GM19468 (cell line): ENCODE data around the gene OR10AD1.

Experiments used
- ATAC-seq: cut with Tn5 transposase; IDR thresholded peaks from one replicate; pipeline ENCODE4 v1.9.1; 2021; ENCODE audit warnings: mild to moderate bottlenecking, moderate library complexity, moderate number of reproducible peaks; ENCODE audit not compliant: unreplicated experiment; ENCODE audit errors: extremely low read depth

The OR10AD1 gene

DNA sequence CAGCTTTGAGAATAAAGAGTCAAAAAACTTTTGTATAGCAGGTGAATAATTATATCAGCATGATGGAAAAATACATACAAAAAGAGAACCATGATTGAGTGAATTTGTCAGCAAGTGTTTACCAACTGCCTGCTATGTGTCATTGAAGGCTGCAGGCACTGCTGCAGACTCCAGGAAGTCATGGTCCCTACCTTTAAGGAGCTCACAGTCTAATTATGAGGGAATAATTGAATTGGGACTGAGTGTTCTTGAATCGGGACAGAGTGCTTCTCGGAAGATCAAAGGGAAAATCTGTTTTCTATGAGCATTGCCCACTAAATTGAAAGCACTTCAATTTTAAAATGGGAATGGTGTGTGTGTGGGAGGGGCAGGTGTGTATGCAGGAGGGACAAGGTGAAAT lies 9.5 kb downstream of the OR10AD1 start:
- ATAC-seq, result no peak

DNA sequence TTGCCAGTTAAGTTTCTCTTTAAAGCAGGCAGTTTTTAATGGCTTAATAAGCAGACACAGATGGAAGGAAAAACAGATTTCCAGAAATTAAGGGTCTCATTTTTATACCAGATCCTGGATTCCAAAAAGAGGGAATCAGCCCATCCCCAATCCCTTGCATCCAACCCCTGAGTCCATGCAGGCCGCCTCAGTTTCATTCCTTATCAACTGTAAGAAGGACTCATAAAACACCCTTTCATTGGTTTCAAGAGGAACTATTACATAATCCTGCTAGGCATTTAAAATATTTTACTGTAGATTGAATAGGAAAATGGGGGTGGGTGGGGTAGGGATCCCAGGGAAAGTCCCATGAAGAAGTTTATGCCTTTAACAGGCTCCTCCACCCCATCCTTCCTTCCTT lies 10.2 kb downstream of the OR10AD1 start:
- no peak for ATAC-seq

- ATAC-seq, result no peak
Measured at GRCh38 chr12:48191096-48191495, 12.0 kb downstream of the OR10AD1 start.

- ATAC-seq, result no peak
Measured at GRCh38 chr12:48189331-48190125, 13.6 kb downstream of the OR10AD1 start.

GRCh38 chr12:48187916-48188695 lies 15.0 kb downstream of the OR10AD1 start:
- no peak for ATAC-seq

- no peak for ATAC-seq
Measured at GRCh38 chr12:48185181-48185919, 17.7 kb downstream of the OR10AD1 start.

DNA sequence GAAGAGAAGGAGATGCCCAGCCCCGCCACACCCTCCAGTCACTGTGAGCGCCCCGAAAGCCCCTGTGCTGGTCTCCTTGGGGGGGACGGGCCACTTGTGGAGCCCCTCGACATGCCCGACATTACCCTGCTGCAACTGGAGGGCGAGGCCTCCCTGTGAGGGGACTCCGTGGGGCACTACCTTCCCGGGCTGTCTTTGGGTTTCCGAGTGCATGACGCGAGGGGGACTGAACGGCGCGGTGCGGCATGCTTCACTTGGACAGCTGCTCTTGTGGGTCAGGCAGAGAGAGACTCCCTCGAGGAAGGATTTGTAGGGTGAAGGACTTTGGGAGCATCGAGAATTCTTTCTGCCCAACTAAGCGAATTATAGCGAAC lies 18.6 kb downstream of the OR10AD1 start:
- ATAC-seq, result no peak

GRCh38 chr12:48183876-48184548 lies 19.1 kb downstream of the OR10AD1 start:
- no peak for ATAC-seq

GRCh38 chr12:48183091-48183875 lies 19.8 kb downstream of the OR10AD1 start, which contains the start of gene CCDC184:
Gene CCDC184, plus strand, starts transcription at chr12:48183644. Its CDS starts 479 bp downstream, at chr12:48184123.
- ATAC-seq, result no peak

DNA sequence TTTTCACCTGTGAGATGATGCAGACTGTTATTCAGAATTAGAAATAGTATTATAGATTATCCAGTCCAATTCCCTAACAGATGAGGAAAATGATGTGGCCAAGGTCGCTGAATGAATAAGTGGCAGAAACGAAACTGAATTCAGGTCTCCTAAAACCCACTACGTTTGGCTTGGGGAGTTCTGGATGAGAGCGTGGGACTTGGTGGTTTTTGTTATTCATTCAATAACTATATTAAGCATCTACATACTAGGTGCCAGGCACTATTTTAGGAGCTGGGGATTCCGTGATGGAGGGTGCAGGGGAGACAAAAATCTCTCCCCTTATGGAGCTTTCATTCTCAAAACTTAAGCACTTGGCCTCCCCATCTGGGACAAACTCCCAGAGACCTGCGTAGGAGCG lies 20.5 kb downstream of the OR10AD1 start:
- ATAC-seq, result no peak

GRCh38 chr12:48180857-48181495 lies 22.1 kb downstream of the OR10AD1 start:
- no peak for ATAC-seq

- no peak for ATAC-seq
Measured at GRCh38 chr12:48180424-48180823, 22.7 kb downstream of the OR10AD1 start.

GRCh38 chr12:48179466-48179865 lies 23.6 kb downstream of the OR10AD1 start:
- no peak for ATAC-seq

- no peak for ATAC-seq
Measured at GRCh38 chr12:48177982-48178381, 25.1 kb downstream of the OR10AD1 start.

DNA sequence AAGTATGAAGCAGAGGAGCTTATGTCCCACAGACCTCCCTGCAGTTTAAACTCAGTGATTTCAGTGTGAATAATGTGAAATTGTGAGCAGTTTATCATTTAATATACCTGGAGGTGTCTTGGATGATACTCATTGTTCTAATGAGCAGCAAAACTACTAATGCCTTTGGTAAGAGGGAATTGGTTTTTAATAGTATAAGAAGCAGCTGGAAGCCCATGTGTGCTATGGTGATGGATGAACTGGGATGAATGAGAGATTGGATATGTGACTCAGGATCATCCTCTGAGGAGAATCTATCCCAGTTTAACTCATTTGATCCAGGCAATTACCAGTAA lies 26.7 kb downstream of the OR10AD1 start:
- ATAC-seq, result no peak

GRCh38 chr12:48175613-48176416 lies 27.3 kb downstream of the OR10AD1 start:
- no peak for ATAC-seq

GRCh38 chr12:48169011-48169410 lies 34.1 kb downstream of the OR10AD1 start:
- no peak for ATAC-seq
